ENCODE data around the gene SLC31A2.

DNA sequence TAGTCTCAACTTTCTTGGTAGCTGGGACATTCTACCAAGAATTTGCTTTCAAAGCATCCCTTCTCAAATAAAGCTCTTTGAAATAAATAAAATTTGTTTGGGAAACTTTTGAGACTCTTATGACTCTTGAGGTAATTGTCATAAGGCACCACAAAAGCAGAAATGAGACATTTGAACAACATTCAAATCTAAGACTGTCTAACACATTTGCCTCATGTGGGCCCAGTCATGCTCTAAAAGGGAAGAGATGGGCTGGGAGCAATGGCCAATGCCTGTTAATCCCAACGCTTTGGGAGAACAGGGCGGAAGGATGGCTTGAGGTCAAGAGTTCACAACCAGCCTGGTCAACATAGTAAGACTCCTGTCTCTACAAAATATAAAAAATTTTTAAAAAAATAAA, 26.4 kb downstream of the SLC31A2 start:
- TF ChIP-seq CTCF (tag by site-specific recombination; IDR thresholded peaks at IDR 0.05) (no peak), ZBTB21 (tag by site-specific recombination; IDR thresholded peaks at IDR 0.05) (no peak), ZFP41 (tag by site-specific recombination; IDR thresholded peaks at IDR 0.05; ENCODE audit: borderline replicate concordance) (no peak), IKZF3 (tag by site-specific recombination; IDR thresholded peaks at IDR 0.05) (no peak), ZNF416 (tag by site-specific recombination; IDR thresholded peaks at IDR 0.05) (no peak), ZBTB20 (tag by site-specific recombination; IDR thresholded peaks at IDR 0.05) (no peak), SP2 (tag by site-specific recombination; IDR thresholded peaks at IDR 0.05) (no peak), REST (tag by site-specific recombination; IDR thresholded peaks at IDR 0.05) (no peak), ZNF184 (tag by site-specific recombination; IDR thresholded peaks at IDR 0.05) (no peak), YY1 (tag by site-specific recombination; IDR thresholded peaks at IDR 0.05) (no peak), ZNF394 (tag by site-specific recombination; IDR thresholded peaks at IDR 0.05; ENCODE audit: borderline replicate concordance) (no peak)
- TF ChIP-seq, protein P1, sequence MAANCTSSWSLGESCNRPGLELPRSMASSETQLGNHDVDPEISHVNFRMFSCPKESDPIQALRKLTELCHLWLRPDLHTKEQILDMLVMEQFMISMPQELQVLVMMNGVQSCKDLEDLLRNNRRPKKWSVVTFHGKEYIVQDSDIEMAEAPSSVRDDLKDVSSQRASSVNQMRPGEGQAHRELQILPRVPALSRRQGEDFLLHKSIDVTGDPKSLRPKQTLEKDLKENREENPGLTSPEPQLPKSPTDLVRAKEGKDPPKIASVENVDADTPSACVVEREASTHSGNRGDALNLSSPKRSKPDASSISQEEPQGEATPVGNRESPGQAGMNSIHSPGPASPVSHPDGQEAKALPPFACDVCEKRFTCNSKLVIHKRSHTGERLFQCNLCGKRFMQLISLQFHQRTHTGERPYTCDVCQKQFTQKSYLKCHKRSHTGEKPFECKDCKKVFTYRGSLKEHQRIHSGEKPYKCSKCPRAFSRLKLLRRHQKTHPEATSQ (tag by site-specific recombination; IDR thresholded peaks at IDR 0.05), result no peak
- TF ChIP-seq, protein P2, sequence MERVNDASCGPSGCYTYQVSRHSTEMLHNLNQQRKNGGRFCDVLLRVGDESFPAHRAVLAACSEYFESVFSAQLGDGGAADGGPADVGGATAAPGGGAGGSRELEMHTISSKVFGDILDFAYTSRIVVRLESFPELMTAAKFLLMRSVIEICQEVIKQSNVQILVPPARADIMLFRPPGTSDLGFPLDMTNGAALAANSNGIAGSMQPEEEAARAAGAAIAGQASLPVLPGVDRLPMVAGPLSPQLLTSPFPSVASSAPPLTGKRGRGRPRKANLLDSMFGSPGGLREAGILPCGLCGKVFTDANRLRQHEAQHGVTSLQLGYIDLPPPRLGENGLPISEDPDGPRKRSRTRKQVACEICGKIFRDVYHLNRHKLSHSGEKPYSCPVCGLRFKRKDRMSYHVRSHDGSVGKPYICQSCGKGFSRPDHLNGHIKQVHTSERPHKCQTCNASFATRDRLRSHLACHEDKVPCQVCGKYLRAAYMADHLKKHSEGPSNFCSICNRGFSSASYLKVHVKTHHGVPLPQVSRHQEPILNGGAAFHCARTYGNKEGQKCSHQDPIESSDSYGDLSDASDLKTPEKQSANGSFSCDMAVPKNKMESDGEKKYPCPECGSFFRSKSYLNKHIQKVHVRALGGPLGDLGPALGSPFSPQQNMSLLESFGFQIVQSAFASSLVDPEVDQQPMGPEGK (tag by site-specific recombination; IDR thresholded peaks at IDR 0.05), result no peak
- TF ChIP-seq, protein P3, sequence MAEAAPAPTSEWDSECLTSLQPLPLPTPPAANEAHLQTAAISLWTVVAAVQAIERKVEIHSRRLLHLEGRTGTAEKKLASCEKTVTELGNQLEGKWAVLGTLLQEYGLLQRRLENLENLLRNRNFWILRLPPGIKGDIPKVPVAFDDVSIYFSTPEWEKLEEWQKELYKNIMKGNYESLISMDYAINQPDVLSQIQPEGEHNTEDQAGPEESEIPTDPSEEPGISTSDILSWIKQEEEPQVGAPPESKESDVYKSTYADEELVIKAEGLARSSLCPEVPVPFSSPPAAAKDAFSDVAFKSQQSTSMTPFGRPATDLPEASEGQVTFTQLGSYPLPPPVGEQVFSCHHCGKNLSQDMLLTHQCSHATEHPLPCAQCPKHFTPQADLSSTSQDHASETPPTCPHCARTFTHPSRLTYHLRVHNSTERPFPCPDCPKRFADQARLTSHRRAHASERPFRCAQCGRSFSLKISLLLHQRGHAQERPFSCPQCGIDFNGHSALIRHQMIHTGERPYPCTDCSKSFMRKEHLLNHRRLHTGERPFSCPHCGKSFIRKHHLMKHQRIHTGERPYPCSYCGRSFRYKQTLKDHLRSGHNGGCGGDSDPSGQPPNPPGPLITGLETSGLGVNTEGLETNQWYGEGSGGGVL (tag by site-specific recombination; IDR thresholded peaks at IDR 0.05), result no peak

All from HEK293 (cell line).